ENCODE measurements around the gene CARD18.

The CARD18 gene, protein sequence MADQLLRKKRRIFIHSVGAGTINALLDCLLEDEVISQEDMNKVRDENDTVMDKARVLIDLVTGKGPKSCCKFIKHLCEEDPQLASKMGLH

DNA sequence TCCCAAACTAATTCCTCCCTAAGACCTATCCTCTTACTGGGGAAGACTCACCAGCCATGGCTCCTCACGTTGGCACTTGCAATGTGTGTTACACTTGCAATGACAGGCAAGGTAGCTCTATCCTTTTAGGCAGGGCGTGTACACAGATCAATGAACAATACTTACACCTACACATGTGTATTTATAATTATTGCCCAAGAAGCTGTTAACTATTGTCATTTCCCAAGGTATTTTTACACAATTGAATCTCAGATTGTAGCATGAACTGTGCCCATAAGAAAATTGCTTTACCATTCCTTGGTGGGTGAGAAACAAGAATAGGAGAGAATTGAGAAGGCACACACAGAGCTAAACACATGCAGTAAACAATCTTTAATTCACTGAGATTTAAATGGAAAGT lies at the start of gene CARD18:
CARD18 (minus strand) TSS at position 101 of the 400 bp plus-strand sequence; CDS start at position 58, 43 bp downstream.
- H3K36me3 ChIP-seq, result no peaks in the 10 kb centered on the region
- TF ChIP-seq, protein P1, sequence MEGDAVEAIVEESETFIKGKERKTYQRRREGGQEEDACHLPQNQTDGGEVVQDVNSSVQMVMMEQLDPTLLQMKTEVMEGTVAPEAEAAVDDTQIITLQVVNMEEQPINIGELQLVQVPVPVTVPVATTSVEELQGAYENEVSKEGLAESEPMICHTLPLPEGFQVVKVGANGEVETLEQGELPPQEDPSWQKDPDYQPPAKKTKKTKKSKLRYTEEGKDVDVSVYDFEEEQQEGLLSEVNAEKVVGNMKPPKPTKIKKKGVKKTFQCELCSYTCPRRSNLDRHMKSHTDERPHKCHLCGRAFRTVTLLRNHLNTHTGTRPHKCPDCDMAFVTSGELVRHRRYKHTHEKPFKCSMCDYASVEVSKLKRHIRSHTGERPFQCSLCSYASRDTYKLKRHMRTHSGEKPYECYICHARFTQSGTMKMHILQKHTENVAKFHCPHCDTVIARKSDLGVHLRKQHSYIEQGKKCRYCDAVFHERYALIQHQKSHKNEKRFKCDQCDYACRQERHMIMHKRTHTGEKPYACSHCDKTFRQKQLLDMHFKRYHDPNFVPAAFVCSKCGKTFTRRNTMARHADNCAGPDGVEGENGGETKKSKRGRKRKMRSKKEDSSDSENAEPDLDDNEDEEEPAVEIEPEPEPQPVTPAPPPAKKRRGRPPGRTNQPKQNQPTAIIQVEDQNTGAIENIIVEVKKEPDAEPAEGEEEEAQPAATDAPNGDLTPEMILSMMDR (IDR thresholded peaks at IDR 0.05; ENCODE audit: low read depth, low read length), result no peak
- H3K4me3 ChIP-seq (ENCODE audit: low read depth, low read length), result no peak within 1 kb of the TSS
- peaks cover 3% of the 10 kb centered on the region for H3K9me3 ChIP-seq (ENCODE audit: severe bottlenecking)
- no peak for DNase-seq
- no peak within 1 kb of the TSS for H3K27ac ChIP-seq
- H3K27me3 ChIP-seq (ENCODE audit: insufficient read depth, low read depth, severe bottlenecking), result no peaks in the 10 kb centered on the region

DNA sequence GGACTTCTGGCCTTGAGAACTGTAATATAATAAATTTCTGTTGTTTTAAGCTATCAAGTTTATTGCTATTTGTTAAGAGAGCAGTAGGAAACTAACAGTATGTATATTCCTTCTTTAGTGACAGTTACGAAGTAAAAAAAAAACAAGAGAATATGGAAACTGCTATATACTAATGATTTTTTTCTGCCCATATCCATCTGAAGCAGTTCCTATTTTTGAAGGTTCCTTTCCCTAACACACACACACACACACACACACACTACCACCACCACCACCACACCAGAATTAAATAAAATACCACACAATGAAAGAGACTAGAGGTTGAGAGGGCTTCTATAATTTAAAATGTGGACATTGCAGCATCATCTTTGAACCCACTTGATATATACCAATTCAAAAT lies 44.4 kb upstream of the CARD18 start:
- Histone ChIP-seq H3K9me3 (ENCODE audit: severe bottlenecking) (no peaks in the 10 kb centered on the region), H3K36me3 (no peaks in the 10 kb centered on the region), H3K27ac (no peak overlapping the region), H3K27me3 (ENCODE audit: insufficient read depth, low read depth, severe bottlenecking) (no peaks in the 10 kb centered on the region), H3K4me3 (ENCODE audit: low read depth, low read length) (no peak overlapping the region)
- TF ChIP-seq, protein P1 (IDR thresholded peaks at IDR 0.05; ENCODE audit: low read depth, low read length), result no peak
- no peak for DNase-seq

DNA sequence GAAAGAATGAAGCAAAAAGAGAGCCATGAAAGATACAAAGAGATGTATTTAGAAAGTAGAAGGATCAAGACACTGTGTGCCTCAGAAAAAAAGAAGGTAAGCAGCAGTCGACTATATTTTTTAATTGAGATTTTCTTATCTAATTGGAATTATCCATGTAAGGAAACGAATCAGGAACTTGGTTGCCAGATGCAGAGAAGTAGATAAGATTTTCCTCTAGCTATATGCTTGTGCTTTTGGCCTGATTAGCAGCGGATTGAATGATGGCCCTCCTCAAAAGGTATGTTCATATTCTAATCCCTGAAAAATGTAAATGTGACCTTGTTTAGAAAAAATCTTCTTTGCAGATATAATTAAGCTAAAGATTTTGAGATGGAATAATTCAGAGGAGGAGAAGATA lies 43.9 kb upstream of the CARD18 start:
- no peaks in the 10 kb centered on the region for H3K9me3 ChIP-seq (ENCODE audit: severe bottlenecking)
- TF ChIP-seq, protein P1 (IDR thresholded peaks at IDR 0.05; ENCODE audit: low read depth, low read length), result no peak
- no peak for DNase-seq
- no peaks in the 10 kb centered on the region for H3K36me3 ChIP-seq
- H3K27me3 ChIP-seq (ENCODE audit: insufficient read depth, low read depth, severe bottlenecking), result no peaks in the 10 kb centered on the region
- H3K4me3 ChIP-seq (ENCODE audit: low read depth, low read length), result no peak overlapping the region
- H3K27ac ChIP-seq, result no peak overlapping the region

DNA sequence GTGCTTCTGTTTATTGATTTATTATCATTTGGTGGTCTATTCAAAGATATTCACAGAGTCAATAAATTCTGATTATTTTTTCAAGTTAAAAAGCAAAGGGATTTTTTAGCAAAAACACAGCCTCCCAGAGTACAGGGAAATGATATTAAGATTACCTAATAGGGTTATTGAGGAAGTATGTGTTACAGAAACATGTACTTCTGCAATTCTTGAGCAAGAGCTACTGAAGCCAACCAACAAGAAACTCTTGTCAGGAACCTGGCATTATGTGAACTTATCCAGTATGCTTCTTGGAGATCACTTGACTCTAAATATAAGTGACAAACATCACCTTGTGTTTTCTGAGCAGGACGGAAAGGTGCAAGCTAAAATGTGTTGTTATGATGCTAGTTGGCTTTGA lies 42.0 kb upstream of the CARD18 start:
- no peaks in the 10 kb centered on the region for H3K9me3 ChIP-seq (ENCODE audit: severe bottlenecking)
- no peak for DNase-seq
- no peak overlapping the region for H3K4me3 ChIP-seq (ENCODE audit: low read depth, low read length)
- H3K27me3 ChIP-seq (ENCODE audit: insufficient read depth, low read depth, severe bottlenecking), result no peaks in the 10 kb centered on the region
- H3K27ac ChIP-seq, result no peak overlapping the region
- H3K36me3 ChIP-seq, result no peaks in the 10 kb centered on the region
- TF ChIP-seq, protein P1 (IDR thresholded peaks at IDR 0.05; ENCODE audit: low read depth, low read length), result no peak

DNA sequence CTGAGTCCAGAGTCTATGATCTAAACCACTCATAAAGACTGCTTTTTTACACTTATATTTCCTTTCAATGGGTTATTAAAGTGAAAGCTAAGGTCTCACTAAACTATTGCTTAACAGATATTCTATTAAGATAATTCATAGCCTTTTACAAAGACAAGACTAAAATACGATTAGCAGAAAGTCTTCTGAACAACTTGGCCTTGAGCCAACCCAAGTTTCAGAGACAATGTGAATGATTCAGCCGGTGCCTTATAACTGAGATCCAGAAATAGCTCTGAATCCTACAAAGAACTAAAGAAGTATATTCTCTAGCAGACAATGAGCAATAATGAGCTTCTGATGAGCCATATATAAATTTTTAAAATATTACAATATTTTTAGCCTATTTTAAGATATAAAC lies 41.5 kb upstream of the CARD18 start:
- TF ChIP-seq, protein P1 (IDR thresholded peaks at IDR 0.05; ENCODE audit: low read depth, low read length), result no peak
- no peaks in the 10 kb centered on the region for H3K36me3 ChIP-seq
- no peak for DNase-seq
- no peak overlapping the region for H3K27ac ChIP-seq
- H3K4me3 ChIP-seq (ENCODE audit: low read depth, low read length), result no peak overlapping the region
- no peaks in the 10 kb centered on the region for H3K9me3 ChIP-seq (ENCODE audit: severe bottlenecking)
- H3K27me3 ChIP-seq (ENCODE audit: insufficient read depth, low read depth, severe bottlenecking), result no peaks in the 10 kb centered on the region

Data from WERI-Rb-1 (cell line).